ENCODE results near the gene KPNA4.

- TF ChIP-seq CTCF (IDR thresholded peaks at IDR 0.05) = no peak
- TF ChIP-seq POLR2A (IDR thresholded peaks at IDR 0.05) = no peak
Measured at GRCh38 chr3:160532371-160532770, 33.0 kb downstream of the KPNA4 start.
